Heart right ventricle (tissue), 16 donors: ENCODE data around the gene COL7A1. TPM values are rescaled to one million over a fixed set of nuclear protein-coding genes. Genes with fewer than 3 reads are reported as not detected.

ENCODE experiments used
- ATAC-seq, 8 donors: fragments of 200-7000 bp; cut with Tn5 transposase; one replicate each; pipeline ENCODE4 v1.9.1; 2020; ENCODE audit warnings: mild to moderate bottlenecking in 8 of 8, moderate library complexity in 8 of 8, moderate number of reproducible peaks in 1 of 8
- DNase-seq, 2 donors: peaks; one replicate each; pipeline ENCODE4 v3.0.0-alpha.2; 2020
- H3K27ac ChIP-seq, 10 donors: fragments of 200-600 bp; sonication (generic) in 2 of 10; one replicate each; pipeline versions ENCODE4 v1.5.0 to v1.8.0; 2020 to 2022; ENCODE audit warnings: mild to moderate bottlenecking in 3 of 10
- H3K27me3 ChIP-seq, 7 donors: fragments of 200-600 bp; one replicate each; pipeline ENCODE4 v1.8.0; 2021 to 2022; ENCODE audit warnings: mild to moderate bottlenecking in 2 of 7
- H3K36me3 ChIP-seq, 9 donors: fragments of 200-600 bp; sonication (generic) in 1 of 9; one replicate each; pipeline versions ENCODE4 v1.5.0 to v1.8.0; 2020 to 2022; ENCODE audit warnings: mild to moderate bottlenecking in 2 of 9
- H3K4me1 ChIP-seq, 9 donors: fragments of 200-600 bp; sonication (generic) in 1 of 9; one replicate each; pipeline versions ENCODE4 v1.5.0 to v1.8.0; 2020 to 2022; ENCODE audit warnings: mild to moderate bottlenecking in 4 of 9
- H3K4me3 ChIP-seq, 10 donors: fragments of 200-600 bp; sonication (generic) in 2 of 10; one replicate each; pipeline versions ENCODE4 v1.5.0 to v1.8.0; 2020 to 2022; ENCODE audit warnings: mild to moderate bottlenecking in 7 of 10, moderate library complexity in 2 of 10
- H3K9me3 ChIP-seq, 11 donors: fragments of 200-600 bp in 10 of 11; sonication (generic) in 2 of 11; one replicate each; pipeline versions ENCODE4 v1.5.0 to v1.8.0; 2013 to 2022; ENCODE audit warnings: mild to moderate bottlenecking in 2 of 11, control low read depth in 1 of 11, moderate library complexity in 1 of 11
- CTCF ChIP-seq, 9 donors: fragments of 200-600 bp; sonication (generic) in 2 of 9; IDR thresholded peaks; one replicate each; pipeline versions ENCODE4 v1.5.0 to v1.8.0; 2021 to 2022; ENCODE audit warnings: antibody characterized with exemption in 9 of 9, mild to moderate bottlenecking in 5 of 9, moderate library complexity in 1 of 9
- whole genome bisulfite sequencing, 2 donors: extraction: QIAGEN DNeasy Blood & Tissue Kit; methylation state at CpG; one replicate each; pipeline ENCODE4 v1.1.7; 2013; ENCODE audit warnings: inconsistent platforms in 1 of 2; 5-methylcytosine and 5-hydroxymethylcytosine counted together
- intact Hi-C, 10 donors: fragments of 100-400 bp; cut with DNase I; formaldehyde crosslinking; loops; one replicate each; pipeline versions ENCODE4 v1.11.1 to v1.14.2; 2022
- polyA plus RNA-seq, 2 donors: library from polyadenylated mRNA; stranded (reverse); fragments of 200-250 nt; gene quantifications; one replicate each; pipeline ENCODE4 v1.2.3, GENCODE V29; 2013
- total RNA-seq, 10 donors: library from RNA; stranded (reverse); fragmentation: NEBNext Ultra II Directional in 3 of 10; extraction: Animal tissue kit (Norgen Biotek cat#: 25700) in 3 of 10; gene quantifications; one replicate each; pipeline versions ENCODE4 v1.2.1 to v1.2.4, GENCODE V29; 2021 to 2023
- donor health status: Arrhythmogenic right ventricular cardiomyopathy.
- donor health status: ischemic (EF 13 %, LVEDD 7.1; RV severe dilation, severe dysfunction).
- donor health status: healthy with polysubstance abuse.
- donor health status: DM: no; HTN: yes; CAD: no.
- donor health status: DM: no; HTN: no; CAD: no.
- donor health status: ischemic (EF 25% LVEDD 6.9; RV normal size, moderate dysfunction).
- donor health status: ischemic (EF 25% LVEDD 5.7; RV mildly dilated, moderate dysfunction).
- donor health status: healthy.
- donor health status: DM: yes; HTN: yes; CAD: no.
- donor health status: Ischemic cardiomyopathy.
- donor health status: ischemic (EF 35%, LVEDD 5.7; RV mildly dilated, moderate dysfunction).
- donor health status: nonischemic (EF 11% LVEDD 7.7; RV severe dilation, severe dysfunction).
- donor health status: DM: yes; HTN: yes; CAD: no.
- donor health status: PGD.
- donor health status: ischemic (EF 29% LVEDD 5.4; RV normal size, mild dysfunction).
- donor health status: nonischemic (EF 23%, LVEDD 6.1; RV moderate dilation, normal function).

Gene COL7A1
- total and polyA plus RNA-seq, 12 donors, result 6.1 to 63.5 (median 12.6) TPM

GRCh38 chr3:48600711-48601621 lies 5.8 kb upstream of the COL7A1 start:
- no peaks in the 10 kb centered on the region for H3K9me3 ChIP-seq
- intact Hi-C loops, result no loop called here
- H3K27me3 ChIP-seq, result peaks cover 0 to 2% (median 0%) of the 10 kb centered on the region in 7 donors
- H3K27ac ChIP-seq, result peak overlapping the region in 8 of 10 donors; percentile 33 to 93 (median 86)
- WGBS, 2 donors, result 91 to 93% methylated on average over 19 of the region's 19 CpGs
- DNase-seq, result no peak
- ATAC-seq, result no peak
- no peak for TF ChIP-seq CTCF (IDR thresholded peaks at IDR 0.05)
- H3K36me3 ChIP-seq, result peaks cover 15 to 86% (median 61%) of the 10 kb centered on the region in 9 donors
- H3K4me3 ChIP-seq, result no peak overlapping the region
- peaks cover 39 to 92% (median 62%) of the 10 kb centered on the region in 9 donors for H3K4me1 ChIP-seq

GRCh38 chr3:48599509-48600285 lies 4.6 kb upstream of the COL7A1 start:
- peaks cover 15 to 73% (median 48%) of the 10 kb centered on the region in 9 donors for H3K36me3 ChIP-seq
- no peaks in the 10 kb centered on the region for H3K9me3 ChIP-seq
- intact Hi-C loops, result loop anchor here in 1 of 10 donors (5.0 kb wide), 1 partner anchor 132 kb away; a partner anchor contains a TSS
- DNase-seq (no peak), ATAC-seq (no peak)
- peak overlapping the region; percentile 77 to 93 (median 86) for H3K27ac ChIP-seq
- peaks cover 38 to 93% (median 69%) of the 10 kb centered on the region in 9 donors for H3K4me1 ChIP-seq
- 85 to 86% methylated on average over 12 of the region's 12 CpGs for WGBS, 2 donors
- H3K4me3 ChIP-seq, result no peak overlapping the region
- TF ChIP-seq CTCF (IDR thresholded peaks at IDR 0.05), result no peak
- peaks cover 0 to 14% (median 0%) of the 10 kb centered on the region in 7 donors for H3K27me3 ChIP-seq

GRCh38 chr3:48599077-48599501 lies 4.0 kb upstream of the COL7A1 start:
- 61 to 69% methylated on average over 11 of the region's 11 CpGs for WGBS, 2 donors

More at GRCh38 chr3:48599077-48599501, 4.0 kb upstream of the COL7A1 start:
- DNase-seq (peak in 1 of 2 donors; percentile 2), ATAC-seq (peak in 2 of 8 donors; percentile 1)
- Histone ChIP-seq H3K9me3 (no peaks in the 10 kb centered on the region), H3K4me3 (no peak overlapping the region), H3K27me3 (peaks cover 0 to 20% (median 0%) of the 10 kb centered on the region in 7 donors), H3K27ac (peak overlapping the region; percentile 77 to 93 (median 86)), H3K36me3 (peaks cover 15 to 67% (median 42%) of the 10 kb centered on the region in 9 donors), H3K4me1 (peaks cover 38 to 96% (median 73%) of the 10 kb centered on the region in 9 donors)
- TF ChIP-seq CTCF (IDR thresholded peaks at IDR 0.05), result no peak
- intact Hi-C loops, result loop anchor here in 1 of 10 donors (5.0 kb wide), 1 partner anchor 132 kb away; a partner anchor contains a TSS
